GM10847 (cell line): ENCODE results near the gene SELENOF.

Experiments used
- POLR2A ChIP-seq: IDR thresholded peaks from 2 replicates; pipeline ENCODE4 v1.6.1; 2011; ENCODE audit not compliant: insufficient read length; ENCODE audit errors: extremely low read depth

The SELENOF gene

GRCh38 chr1:86887479-86888162 lies 26.3 kb downstream of the SELENOF start:
- TF ChIP-seq POLR2A = no peak

- no peak for TF ChIP-seq POLR2A
Observed at GRCh38 chr1:86875722-86876121, 38.2 kb downstream of the SELENOF start.

- no peak for TF ChIP-seq POLR2A
Observed at GRCh38 chr1:86872086-86872485, 41.8 kb downstream of the SELENOF start.

GRCh38 chr1:86871001-86871400 lies 42.9 kb downstream of the SELENOF start:
- TF ChIP-seq POLR2A = no peak

- no peak for TF ChIP-seq POLR2A
Observed at GRCh38 chr1:86868477-86868876, 45.4 kb downstream of the SELENOF start.

- TF ChIP-seq POLR2A = no peak
Observed at GRCh38 chr1:86866665-86867064, 47.3 kb downstream of the SELENOF start.

GRCh38 chr1:86865973-86866637 lies 47.8 kb downstream of the SELENOF start:
- TF ChIP-seq POLR2A = no peak

GRCh38 chr1:86862920-86863319 lies 51.0 kb downstream of the SELENOF start:
- no peak for TF ChIP-seq POLR2A

GRCh38 chr1:86861424-86861823 lies 52.5 kb downstream of the SELENOF start:
- no peak for TF ChIP-seq POLR2A

- no peak for TF ChIP-seq POLR2A
Observed at GRCh38 chr1:86860424-86860823, 53.5 kb downstream of the SELENOF start.

- TF ChIP-seq POLR2A = no peak
Observed at GRCh38 chr1:86860020-86860419, 53.9 kb downstream of the SELENOF start.

GRCh38 chr1:86858524-86859261 lies 55.2 kb downstream of the SELENOF start:
- TF ChIP-seq POLR2A = no peak

- TF ChIP-seq POLR2A = no peak
Observed at GRCh38 chr1:86856196-86856595, 57.7 kb downstream of the SELENOF start.

- TF ChIP-seq POLR2A = no peak
Observed at GRCh38 chr1:86854352-86854751, 59.6 kb downstream of the SELENOF start.

GRCh38 chr1:86852782-86853408 lies 61.0 kb downstream of the SELENOF start:
- TF ChIP-seq POLR2A = no peak

GRCh38 chr1:86852289-86852688 lies 61.6 kb downstream of the SELENOF start:
- TF ChIP-seq POLR2A = no peak
